GM12891 (cell line): ENCODE data around the gene DHRS3.

ENCODE experiments used
- DNase-seq: peaks from one replicate; pipeline ENCODE4 v3.0.0; 2011; ENCODE audit warnings: low spot score; ENCODE audit not compliant: insufficient read length
- FAIRE-seq: peaks from 2 replicates; lab custom pipeline; 2011; peaks lifted over from hg19 to GRCh38; lab: Jason Lieb, UNC
- PAX5 ChIP-seq: IDR thresholded peaks from 2 replicates; pipeline ENCODE4 v1.6.1; 2011; ENCODE audit warnings: low read length, moderate library complexity, mild to moderate bottlenecking; ENCODE audit not compliant: insufficient read depth, severe bottlenecking
- POLR2A ChIP-seq: IDR thresholded peaks from 2 replicates; pipeline ENCODE4 v1.6.1; 2011; ENCODE audit warnings: low read depth, low read length, control low read depth
- POLR2AphosphoS5 ChIP-seq: IDR thresholded peaks from 2 replicates; pipeline ENCODE4 v1.6.1; 2011; ENCODE audit warnings: low read depth, low read length, control low read depth
- POU2F2 ChIP-seq: IDR thresholded peaks from 2 replicates; pipeline ENCODE4 v1.6.1; 2011; ENCODE audit warnings: low read depth, mild to moderate bottlenecking, control low read depth, low read length, moderate library complexity
- SPI1 ChIP-seq: IDR thresholded peaks from 2 replicates; pipeline ENCODE4 v1.6.1; 2011; ENCODE audit warnings: low read depth, low read length, control low read depth
- TAF1 ChIP-seq: IDR thresholded peaks from 2 replicates; pipeline ENCODE4 v1.6.1; 2011; ENCODE audit warnings: low read depth, low read length, control low read depth

The DHRS3 gene

DNA sequence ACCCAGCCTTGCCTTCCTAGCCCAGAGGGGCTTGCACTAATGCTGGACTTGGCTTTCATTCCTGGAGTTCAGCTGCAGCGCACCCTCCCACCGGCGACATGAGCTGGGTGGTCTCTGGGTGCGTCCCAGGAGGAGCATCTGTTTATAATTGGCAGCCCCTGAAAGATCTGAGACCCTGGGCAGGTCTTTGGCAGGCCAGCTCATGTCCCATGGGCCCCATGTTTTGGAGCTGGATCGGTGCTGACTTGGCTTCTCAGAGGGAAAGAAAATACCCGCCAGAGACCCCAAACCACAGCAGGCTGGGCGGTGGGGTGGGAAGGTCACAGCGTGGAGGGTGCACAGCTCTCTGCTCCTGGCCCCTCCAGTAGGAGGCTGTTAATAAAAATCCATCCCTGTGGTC is 29.3 kb downstream of the DHRS3 start:
- TF ChIP-seq TAF1 (no peak), POU2F2 (no peak), POLR2AphosphoS5 (no peak), PAX5 (no peak), SPI1 (no peak), POLR2A (no peak)
- DNase-seq = no peak
- no peak for FAIRE-seq

DNA sequence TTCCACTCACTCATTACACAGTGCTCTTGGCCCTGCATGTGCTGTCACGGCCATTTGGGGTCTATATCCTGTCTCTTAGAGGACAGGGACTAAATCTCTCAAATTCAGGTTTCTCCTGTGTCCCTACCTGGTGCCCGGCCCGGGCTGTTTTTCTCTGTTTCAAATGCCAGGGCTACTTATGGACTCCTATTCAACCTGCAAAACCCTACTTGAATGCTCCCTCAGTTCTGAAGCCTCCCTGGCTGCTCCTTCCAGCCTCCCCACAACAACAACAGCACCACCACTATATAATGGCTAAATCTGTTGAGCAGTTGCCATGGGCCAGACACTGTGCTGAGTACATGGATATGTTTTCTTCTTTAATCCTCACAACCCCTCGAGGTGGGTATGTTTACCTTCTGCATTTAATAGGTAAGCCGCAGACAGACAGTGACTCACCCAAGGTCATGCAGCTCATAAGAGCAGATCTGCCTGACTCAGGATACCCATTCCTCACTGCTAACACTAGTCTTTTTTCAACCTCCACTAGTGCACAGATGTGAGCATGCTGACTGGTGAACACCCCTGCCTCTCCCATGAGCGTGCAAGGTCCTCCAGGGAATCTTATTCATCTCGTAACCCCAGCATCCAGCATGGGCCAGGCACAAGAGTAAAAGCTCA is 29.9 kb downstream of the DHRS3 start:
- DNase-seq (no peak), FAIRE-seq (no peak)
- TF ChIP-seq POLR2AphosphoS5 = no peak
- TF ChIP-seq POU2F2 = no peak
- TF ChIP-seq POLR2A = no peak
- TF ChIP-seq TAF1 = no peak
- TF ChIP-seq PAX5 = no peak

DNA sequence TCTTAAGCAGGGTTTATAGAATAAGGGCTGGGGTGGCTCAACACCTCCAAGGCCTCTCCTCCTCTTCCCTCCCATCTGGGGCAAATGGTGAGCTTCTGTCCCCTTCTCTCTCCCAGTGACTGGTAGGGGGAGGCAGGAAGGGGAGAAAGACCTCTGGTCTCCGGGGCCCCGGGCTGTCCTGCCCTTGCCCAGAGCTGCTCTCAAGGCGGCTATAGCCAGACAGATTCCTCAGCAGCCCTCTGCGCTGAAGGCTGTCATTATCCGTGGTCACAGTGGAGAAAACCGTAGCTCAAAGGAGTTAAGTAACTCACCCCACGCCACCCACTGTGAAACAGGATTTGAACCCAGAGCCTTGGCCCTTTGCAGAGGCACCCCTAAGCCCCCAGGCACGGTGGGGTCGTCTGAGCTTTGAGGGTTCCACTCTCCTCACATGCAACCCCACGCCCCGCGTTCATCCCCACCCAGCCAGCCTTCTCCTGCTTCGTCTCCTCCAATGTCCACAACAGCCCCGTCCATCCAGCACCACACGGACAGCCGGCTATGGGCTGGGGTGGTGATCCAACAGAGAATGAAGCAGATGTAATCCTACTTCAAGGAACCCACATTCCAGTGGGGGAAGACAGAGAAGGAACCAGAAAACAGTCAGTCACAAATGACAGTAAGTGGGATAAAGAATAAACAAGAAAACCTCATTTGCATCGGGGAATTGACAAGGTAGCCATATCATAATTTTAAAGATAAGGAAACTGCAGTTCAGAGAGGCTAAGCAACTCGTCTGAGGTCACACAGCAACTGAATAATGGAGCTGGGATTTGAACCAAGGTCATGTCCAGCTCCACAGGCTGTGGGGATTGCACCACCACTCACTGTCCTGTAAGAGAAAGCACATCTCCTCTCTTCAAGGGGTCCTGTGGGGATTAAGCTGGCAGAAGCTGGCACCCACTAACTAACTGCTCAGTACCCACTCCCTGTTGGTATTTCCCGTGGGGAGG is 31.8 kb downstream of the DHRS3 start:
- DNase-seq = no peak
- no peak for FAIRE-seq
- TF ChIP-seq POLR2A (no peak), PAX5 (no peak), SPI1 (no peak), POLR2AphosphoS5 (no peak), POU2F2 (no peak), TAF1 (no peak)

DNA sequence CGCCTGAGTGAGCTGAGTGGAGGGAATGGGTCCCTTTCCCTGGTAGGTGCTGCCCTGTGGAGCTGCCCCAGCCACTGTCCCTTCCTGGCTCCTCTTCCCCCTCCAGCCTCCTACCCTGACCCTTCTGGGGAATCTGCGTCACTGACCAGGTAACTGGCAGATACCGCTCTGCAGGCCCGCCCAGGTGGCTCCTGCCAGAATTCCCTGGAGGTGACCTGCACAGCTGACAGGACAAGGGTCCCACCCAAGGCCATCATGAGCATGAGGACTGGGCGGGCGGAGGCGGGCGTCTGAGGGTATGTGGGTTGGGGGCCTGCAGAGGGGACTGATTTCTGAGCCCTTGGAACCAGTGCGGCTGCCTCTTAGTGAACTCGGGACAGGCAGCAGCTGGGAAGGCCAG is 32.5 kb downstream of the DHRS3 start:
- FAIRE-seq = no peak
- TF ChIP-seq POLR2A (no peak), SPI1 (no peak), TAF1 (no peak), POU2F2 (no peak), POLR2AphosphoS5 (no peak), PAX5 (no peak)
- DNase-seq = no peak

DNA sequence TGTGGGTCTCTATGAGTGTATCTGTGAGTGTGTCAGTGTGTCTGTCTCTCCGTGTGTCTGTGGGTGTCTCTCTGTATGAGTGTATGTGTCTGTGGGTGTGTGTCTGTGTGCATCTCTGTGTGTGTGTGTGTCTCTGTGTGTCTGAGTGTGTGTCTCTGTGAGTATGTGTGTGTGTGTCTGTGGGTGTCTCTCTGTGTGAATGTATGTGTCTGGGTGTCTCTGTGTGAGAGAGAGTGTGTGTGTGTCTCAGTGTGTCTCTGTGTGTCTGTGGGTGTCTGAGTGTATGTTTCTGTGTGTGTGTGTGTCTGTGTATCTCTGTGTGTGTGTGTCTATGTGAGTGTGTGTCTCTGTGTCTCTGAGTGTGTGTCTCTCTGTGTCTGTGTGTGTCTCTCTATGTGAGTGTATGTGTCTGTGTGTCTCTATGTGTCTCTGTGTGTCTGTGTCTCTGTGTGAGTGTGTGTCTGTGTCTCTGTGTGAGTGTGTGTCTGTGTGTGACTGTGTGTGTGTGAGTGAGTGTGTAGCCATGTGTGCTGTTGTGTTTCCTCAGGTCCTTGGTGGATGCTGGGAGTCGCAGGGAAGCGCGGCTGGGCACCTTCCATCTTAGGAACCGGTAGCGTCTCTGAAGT is 33.0 kb downstream of the DHRS3 start:
- no peak for FAIRE-seq
- DNase-seq = no peak
- TF ChIP-seq POU2F2 (no peak), TAF1 (no peak), PAX5 (no peak), POLR2A (no peak), SPI1 (no peak), POLR2AphosphoS5 (no peak)

DNA sequence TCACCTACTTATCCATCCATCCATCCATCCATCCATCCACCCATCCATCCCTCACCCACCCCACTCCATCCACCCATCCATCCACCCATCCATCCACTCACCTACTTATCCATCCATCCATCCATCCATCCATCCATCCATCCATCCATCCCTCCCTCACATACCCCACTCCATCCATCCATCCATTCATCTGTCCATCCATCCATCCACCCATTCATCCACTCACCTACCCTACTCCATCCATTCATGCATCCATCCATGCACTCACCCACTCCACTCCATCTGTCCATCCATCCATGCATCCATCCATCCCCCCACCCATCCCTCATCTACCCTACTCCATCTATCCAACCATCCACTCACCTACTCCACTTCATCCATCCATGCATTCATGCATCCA is 34.5 kb downstream of the DHRS3 start:
- no peak for FAIRE-seq
- TF ChIP-seq SPI1 (no peak), POU2F2 (no peak), POLR2AphosphoS5 (no peak), PAX5 (no peak), POLR2A (no peak), TAF1 (no peak)

DNA sequence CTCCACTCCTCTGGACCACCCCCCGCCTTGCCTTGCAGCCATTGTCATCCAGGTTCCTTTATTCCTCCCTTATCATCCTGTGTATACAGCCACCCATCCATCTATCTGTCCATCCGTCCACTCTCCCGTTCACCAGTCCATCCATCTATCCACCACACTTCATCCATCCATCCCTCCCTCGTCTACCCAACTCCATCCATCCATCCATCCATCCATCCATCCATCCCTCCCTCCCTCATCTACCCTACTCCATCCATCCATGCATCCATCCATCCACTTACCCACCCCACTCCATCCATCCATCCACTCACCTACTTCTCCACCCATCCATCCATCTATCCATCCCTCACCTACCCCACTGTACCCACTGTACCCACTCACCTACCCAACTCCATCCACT is 35.4 kb downstream of the DHRS3 start:
- DNase-seq = no peak
- FAIRE-seq = no peak
- TF ChIP-seq TAF1 (no peak), POLR2AphosphoS5 (no peak), POU2F2 (no peak), PAX5 (no peak), SPI1 (no peak), POLR2A (no peak)

More for the DNA sequence above, 34.5 kb downstream of the DHRS3 start:
- DNase-seq = no peak

DNA sequence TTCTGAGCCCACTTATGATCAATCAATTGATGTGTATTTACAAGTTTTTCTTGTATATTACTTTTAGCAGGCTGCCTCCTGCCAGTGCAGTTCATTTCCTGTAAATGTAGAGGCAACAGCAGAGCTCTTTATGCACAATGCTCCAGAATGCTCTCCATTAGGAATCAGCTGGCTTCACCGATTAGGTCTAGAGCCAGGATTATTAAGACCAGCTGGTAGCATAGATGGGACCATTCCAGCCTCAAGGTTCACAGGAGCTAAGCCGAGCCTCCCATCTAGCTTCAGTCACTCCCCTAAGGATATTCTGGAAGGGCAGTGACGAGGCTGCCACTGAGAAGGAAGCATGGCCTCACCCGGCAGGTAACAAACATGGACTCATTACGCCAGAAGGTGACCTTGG is 36.8 kb downstream of the DHRS3 start:
- DNase-seq (no peak), FAIRE-seq (no peak)
- no peak for TF ChIP-seq POLR2AphosphoS5
- TF ChIP-seq POLR2A = no peak
- no peak for TF ChIP-seq PAX5
- no peak for TF ChIP-seq TAF1
- no peak for TF ChIP-seq SPI1
- no peak for TF ChIP-seq POU2F2

DNA sequence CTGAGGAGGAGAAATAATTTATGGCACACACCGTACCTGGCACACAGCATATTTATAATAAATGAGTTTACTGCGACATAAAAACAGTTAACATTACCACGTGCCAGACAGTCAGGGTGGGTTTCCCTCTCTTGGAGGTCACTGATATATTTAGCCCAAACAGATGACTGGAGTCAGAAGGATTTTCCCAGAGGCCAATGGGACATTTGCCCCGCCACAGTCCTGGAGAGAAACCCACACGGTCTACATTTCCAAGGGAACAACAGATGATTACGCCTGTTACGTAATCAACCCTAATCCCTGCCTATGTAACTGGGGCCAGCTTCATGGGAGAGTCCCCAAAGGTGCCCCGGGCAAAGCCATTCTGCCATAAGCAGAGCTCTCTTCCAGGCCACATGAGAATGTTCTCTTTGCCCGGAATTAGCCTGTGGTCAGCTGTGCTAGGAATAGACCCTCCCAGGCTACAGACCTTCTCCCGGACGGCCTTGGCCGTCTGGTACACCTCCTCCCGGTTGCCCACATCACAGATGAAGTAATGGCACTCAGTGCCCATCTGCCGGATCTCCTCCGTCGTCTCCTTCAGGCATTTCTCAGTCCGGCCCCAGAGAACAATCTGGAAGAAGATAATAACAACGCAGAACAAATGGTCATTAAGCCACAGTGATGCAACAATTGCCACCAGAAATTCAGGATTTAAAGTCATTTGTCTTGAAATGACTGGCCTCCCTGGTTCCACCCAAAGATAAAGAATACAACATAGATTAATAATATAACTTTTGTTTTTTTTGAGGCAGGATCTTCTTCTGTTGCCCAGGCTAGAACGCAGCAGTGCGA is 37.7 kb downstream of the DHRS3 start:
- FAIRE-seq (no peak), DNase-seq (no peak)
- TF ChIP-seq SPI1 = no peak
- TF ChIP-seq POU2F2 = no peak
- no peak for TF ChIP-seq TAF1
- TF ChIP-seq POLR2A = no peak
- no peak for TF ChIP-seq POLR2AphosphoS5
- TF ChIP-seq PAX5 = no peak
